ENCODE measurements around the gene ZNF821.
A peak's percentile ranks its signal among the peaks of the same experiment; 100 is the strongest.
"Not testable (repeated sequence)": the region's sequence is repeated elsewhere in the genome, so short reads cannot be mapped to it uniquely, and the experiment has no call there.

Gene ZNF821

DNA sequence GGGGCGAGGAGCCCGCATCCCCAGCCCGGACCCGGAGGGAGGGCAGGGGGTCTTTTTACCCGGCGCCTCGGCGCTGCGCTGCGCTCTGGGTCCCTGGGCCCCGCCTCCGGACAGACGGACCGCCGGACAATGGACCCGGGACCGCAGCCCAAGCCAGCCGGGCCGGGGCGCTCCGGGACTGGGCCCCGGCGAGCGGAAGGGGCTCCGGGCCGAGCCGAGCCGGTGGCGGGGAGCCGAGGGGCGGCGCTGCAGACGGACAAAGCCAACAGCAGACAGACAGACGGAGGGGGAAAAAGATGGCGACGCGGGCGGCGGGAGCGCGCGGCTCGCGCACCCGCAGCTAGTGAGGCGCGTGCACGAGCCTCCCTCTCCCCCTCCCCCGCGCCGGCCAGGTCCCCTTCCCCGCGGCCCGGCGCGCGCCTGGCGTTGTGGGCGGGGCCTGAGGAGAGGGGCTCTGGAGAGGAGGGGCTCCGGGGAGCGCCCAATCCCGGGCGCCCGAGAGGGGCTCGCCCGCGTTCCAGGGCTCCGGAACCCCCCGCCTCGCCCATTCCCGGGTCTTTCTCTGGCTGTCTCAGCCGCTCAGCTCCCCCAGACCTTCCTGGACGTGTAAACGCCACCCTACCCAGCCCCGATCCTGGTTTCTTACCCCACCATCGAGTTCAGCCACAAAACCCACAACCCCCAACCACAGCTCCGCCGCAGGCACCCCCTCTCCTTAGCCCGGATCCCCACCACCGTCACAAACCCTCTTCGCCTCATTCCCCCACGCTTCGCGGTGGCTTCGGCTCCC, at the start of gene ZNF821:
Gene ZNF821 (minus strand): TSS at position 334 of the 790 bp plus-strand sequence. CDS start 4,236 bp downstream, outside the sequence.
- DNase-seq, result peak; percentile 73

DNA sequence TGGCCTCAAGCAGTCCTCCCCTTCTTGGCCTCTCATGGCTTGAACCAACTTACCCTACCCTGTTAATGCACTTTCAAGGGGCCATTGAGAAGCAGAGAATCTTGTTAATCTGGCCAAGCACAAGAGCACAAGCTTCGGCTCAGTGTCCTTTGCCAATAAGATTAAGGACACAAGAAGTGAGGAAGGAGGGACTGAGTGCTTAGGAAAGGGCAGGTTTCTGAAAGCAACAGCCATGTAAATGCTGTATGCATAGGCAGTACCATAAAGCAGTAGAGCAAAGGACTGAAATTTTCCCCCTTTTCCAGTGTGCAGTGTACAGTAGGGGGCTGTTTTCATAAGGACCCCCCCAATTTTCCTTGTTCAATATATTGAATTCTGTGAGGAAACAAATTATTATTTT, 49.0 kb upstream of the ZNF821 start:
- DNase-seq, result no peak

GRCh38 chr16:71931599-71931998, 47.6 kb upstream of the ZNF821 start:
- no peak for DNase-seq

GRCh38 chr16:71931001-71931400, 47.0 kb upstream of the ZNF821 start:
- no peak for DNase-seq

DNA sequence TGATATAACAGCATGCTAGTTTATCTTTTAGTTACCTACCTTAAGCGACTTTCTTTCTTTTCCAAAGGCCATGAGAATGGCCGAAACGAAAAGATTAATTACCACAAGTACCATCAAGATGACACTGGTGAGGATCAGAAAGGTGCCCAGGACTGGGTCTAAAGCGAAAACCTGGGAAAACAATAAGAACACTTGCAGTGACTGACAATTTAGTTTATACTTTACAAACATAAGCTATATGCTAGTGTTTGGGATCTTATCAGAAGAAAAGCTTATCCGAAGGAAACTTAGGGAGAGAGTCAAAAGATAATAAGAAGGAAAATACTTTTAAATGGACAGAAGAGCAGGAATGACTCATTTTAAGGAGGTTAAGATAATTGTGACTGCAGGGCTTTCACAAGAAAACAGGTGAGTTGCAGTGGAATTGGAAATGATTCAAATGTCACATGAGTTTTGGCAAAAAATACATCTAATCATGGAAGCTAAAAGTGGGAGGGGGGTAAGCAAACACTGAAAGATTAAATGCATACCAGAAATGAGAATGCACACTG, 46.1 kb upstream of the ZNF821 start:
- no peak for DNase-seq

DNA sequence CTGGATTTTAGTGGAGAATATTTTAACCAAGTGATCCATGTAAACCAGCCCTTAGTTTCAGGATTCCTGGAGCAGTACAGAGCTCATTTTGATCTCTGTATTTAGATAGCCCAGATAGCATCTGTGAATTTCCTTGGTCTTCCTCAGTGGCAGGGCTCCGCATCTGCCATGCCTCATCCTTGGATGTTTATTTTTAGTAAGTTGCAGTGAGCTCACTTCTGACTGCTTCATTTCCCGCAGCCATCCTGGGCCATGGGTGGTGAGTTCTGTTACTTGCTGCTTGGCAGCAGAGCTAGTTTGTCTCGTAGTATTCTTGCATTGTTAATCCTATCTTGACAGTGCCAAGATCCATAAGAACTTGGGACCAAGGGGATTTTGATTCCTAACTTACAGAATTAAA, 45.1 kb upstream of the ZNF821 start:
- no peak for DNase-seq

DNA sequence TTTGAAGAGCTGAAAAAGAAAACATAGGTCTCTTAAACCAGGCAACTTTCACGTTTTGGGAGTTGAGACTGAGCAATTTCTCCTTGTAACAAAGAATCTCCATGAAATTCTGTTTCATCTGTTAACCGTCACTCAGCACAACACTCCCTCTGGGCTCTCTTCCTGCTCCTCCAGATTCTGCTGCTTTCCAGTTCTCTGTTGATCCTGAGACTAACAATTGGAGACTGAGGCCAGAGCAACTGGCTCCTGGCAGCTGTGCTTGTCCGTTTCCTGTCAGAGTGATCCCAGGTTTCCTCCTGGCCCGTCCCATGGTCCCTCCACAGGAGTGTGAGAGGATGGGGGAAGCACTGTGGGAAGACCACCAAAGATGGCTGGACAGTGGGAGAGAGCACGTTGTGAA, 43.8 kb upstream of the ZNF821 start:
- DNase-seq, result no peak

GRCh38 chr16:71927383-71927782, 43.4 kb upstream of the ZNF821 start:
- peak; percentile 44 for DNase-seq

- DNase-seq, result no peak
These were observed 40.7 kb upstream of the ZNF821 start for GRCh38 chr16:71924710-71925109.

- no peak for DNase-seq
These were observed 40.1 kb upstream of the ZNF821 start for GRCh38 chr16:71923941-71924690.

- no peak for DNase-seq
These were observed 36.7 kb upstream of the ZNF821 start for GRCh38 chr16:71920658-71921057.

- DNase-seq, result no peak
These were observed 35.1 kb upstream of the ZNF821 start for GRCh38 chr16:71919035-71919434.

- no peak for DNase-seq
These were observed 33.9 kb upstream of the ZNF821 start for GRCh38 chr16:71917900-71918299.

GRCh38 chr16:71916397-71916920, 32.5 kb upstream of the ZNF821 start:
- DNase-seq, result no peak

- DNase-seq, result no peak
These were observed 31.4 kb upstream of the ZNF821 start for GRCh38 chr16:71915350-71915749.

DNA sequence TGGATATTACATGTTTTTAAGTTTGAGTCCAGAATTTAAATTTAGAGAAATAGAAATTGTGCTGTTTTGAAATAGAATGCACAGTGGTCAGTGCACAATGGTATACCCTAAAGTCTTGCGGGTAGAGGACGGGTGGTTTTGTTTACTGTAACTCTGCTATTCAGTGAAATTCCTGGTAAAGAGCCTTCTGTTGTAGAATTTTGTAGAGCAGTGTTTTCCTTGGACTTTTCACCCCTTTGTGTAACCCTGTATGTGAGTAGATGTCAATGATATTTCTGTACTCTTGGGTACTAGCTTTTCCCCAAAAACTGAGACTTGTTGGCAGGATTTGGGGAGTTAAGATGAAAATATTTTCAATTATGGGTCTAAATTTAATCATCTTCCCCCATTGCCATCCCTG, 30.8 kb upstream of the ZNF821 start:
- DNase-seq, result no peak

DNA sequence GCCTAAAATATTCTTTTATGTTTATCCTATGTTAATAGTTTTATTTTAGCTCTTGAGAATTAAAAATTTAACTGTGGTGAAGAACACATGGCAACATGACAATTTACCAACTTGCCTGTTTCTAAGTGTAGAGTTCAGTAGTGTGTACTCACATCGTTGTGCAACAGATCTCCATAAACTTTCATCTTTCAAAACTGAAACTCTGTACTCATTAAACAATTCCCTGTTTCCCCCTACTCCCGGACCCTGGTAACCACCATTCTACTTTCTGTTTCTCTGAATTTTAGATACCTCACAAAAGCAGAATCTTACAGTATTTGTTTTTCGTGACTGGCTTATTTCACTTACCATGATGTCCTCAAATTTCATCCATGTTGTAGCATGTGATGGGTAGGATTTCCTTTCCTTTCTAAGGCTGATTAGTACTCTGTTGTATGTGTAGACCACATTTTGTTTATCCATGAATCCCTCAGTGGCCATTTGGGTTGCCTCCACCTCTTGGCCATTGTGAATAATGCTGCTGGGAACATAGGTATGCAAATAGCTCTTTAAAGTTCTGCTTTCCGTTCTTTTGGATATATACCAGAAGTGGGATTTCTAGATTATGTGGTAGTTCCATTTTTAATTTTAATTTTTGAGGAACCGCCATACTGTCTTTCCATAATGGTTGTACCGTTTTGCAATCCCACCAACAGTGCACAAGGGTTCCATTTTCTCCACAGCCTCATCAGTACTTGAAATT, 28.7 kb upstream of the ZNF821 start:
- DNase-seq, result no peak

- no peak for DNase-seq
These were observed 27.1 kb upstream of the ZNF821 start for GRCh38 chr16:71911121-71911520.

DNA sequence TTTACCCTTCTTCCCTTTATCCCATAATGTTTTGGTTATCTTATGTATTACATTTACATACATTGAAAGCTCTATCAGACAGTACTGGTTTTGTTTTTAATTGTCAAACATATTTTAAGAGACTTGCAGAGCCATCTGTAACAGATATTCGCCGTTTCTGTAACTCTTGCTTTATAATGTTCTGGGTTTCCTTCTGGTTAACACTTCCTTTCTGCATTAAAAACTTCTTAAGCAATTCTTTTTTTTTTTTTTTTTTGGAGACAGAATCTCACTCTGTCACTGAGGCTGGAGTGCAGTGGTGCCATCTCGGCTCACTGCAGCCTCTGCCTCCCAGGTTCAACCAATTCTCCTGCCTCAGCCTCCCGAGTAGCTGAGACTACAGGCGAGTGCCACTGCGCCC, 21.8 kb upstream of the ZNF821 start:
- not testable (repeated sequence) for DNase-seq

DNA sequence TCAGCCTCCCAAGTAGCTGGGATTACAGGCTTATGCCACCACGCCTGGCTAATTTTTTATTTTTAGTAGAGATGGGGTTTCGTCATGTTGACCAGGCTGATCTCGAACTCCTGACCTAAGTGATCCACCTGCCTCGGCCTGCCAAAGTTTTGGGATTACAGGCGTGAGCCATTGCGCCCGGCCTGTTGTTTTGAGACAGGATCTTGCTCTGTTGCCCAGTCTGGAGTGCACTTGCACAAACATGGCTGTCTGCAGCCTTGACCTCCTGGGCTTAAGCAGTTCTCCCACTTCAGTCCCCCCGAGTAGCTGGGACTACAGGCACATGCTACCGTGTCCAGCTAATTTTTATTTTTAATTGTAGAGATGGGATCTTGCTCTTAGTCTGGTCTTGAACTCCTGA, 20.3 kb upstream of the ZNF821 start:
- DNase-seq, result no peak

DNA sequence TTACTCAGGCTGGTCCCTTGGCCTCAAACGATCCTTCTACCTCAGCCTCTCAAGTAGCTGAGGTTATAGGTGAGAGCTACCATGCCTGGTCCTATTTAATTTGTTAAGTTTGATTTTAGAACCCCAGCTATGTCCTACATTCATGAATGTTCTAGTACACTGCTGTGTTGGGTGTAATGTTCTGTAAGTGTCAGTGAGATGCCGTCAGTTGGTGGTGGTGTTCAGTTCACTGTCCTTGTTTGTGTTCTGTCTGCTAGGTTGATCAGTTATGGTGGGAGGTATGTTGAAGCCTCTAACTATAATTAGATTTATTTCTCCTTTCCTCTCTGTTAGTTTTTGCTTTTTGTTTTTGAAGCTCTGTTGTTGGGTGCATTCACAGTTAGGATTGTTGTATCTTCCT, 19.6 kb upstream of the ZNF821 start:
- no peak for DNase-seq

- no peak for DNase-seq
These were observed 18.8 kb upstream of the ZNF821 start for GRCh38 chr16:71902656-71903365.

All from CD4-positive, alpha-beta T cell treated with Interleukin-6 for 4 hours (primary cell).